Measurements from ENCODE around the gene DMRTA2. TPM values are rescaled to one million over a fixed set of nuclear protein-coding genes. Genes with fewer than 3 reads are reported as not detected.

Gene DMRTA2
- total RNA-seq, 1 donor from 2014 or later: 7.4 TPM

GRCh38 chr1:50418600-50419109 lies 4.6 kb downstream of the DMRTA2 start:
- H3K4me3 ChIP-seq (ENCODE audit: low read depth, low read length): no peak overlapping the region
- no peaks in the 10 kb centered on the region for H3K36me3 ChIP-seq (ENCODE audit: control insufficient read depth, insufficient read depth, low read length)
- peaks cover 43% of the 10 kb centered on the region for H3K27me3 ChIP-seq (ENCODE audit: control insufficient read depth, insufficient read depth, low read length)
- DNase-seq (ENCODE audit: low read depth): no peak
- FAIRE-seq: no peak
- TF ChIP-seq CTCF (IDR thresholded peaks at IDR 0.05; ENCODE audit: insufficient read depth, low read length, severe bottlenecking): no peak

GRCh38 chr1:50417946-50418599 lies 5.2 kb downstream of the DMRTA2 start:
- H3K4me3 ChIP-seq (ENCODE audit: low read depth, low read length): no peak overlapping the region
- FAIRE-seq: no peak

GRCh38 chr1:50417507-50417906 lies 5.7 kb downstream of the DMRTA2 start:
- FAIRE-seq (no peak), DNase-seq (ENCODE audit: low read depth) (no peak)
- H3K36me3 ChIP-seq (ENCODE audit: control insufficient read depth, insufficient read depth, low read length): no peaks in the 10 kb centered on the region
- TF ChIP-seq CTCF (IDR thresholded peaks at IDR 0.05; ENCODE audit: insufficient read depth, low read length, severe bottlenecking): no peak
- no peak overlapping the region for H3K4me3 ChIP-seq (ENCODE audit: low read depth, low read length)
- H3K27me3 ChIP-seq (ENCODE audit: control insufficient read depth, insufficient read depth, low read length): peaks cover 36% of the 10 kb centered on the region

More at GRCh38 chr1:50417946-50418599, 5.2 kb downstream of the DMRTA2 start:
- no peak for DNase-seq (ENCODE audit: low read depth)
- Histone ChIP-seq H3K27me3 (ENCODE audit: control insufficient read depth, insufficient read depth, low read length) (peaks cover 41% of the 10 kb centered on the region), H3K36me3 (ENCODE audit: control insufficient read depth, insufficient read depth, low read length) (no peaks in the 10 kb centered on the region)
- no peak for TF ChIP-seq CTCF (IDR thresholded peaks at IDR 0.05; ENCODE audit: insufficient read depth, low read length, severe bottlenecking)

- H3K4me3 ChIP-seq (ENCODE audit: low read depth, low read length): no peak overlapping the region
- DNase-seq (ENCODE audit: low read depth) (no peak), FAIRE-seq (no peak)
- peaks cover 34% of the 10 kb centered on the region for H3K27me3 ChIP-seq (ENCODE audit: control insufficient read depth, insufficient read depth, low read length)
- H3K36me3 ChIP-seq (ENCODE audit: control insufficient read depth, insufficient read depth, low read length): no peaks in the 10 kb centered on the region
- no peak for TF ChIP-seq CTCF (IDR thresholded peaks at IDR 0.05; ENCODE audit: insufficient read depth, low read length, severe bottlenecking)
These were observed 6.4 kb downstream of the DMRTA2 start for GRCh38 chr1:50416553-50417453.

GRCh38 chr1:50416150-50416527 lies 7.1 kb downstream of the DMRTA2 start:
- TF ChIP-seq CTCF (IDR thresholded peaks at IDR 0.05; ENCODE audit: insufficient read depth, low read length, severe bottlenecking): no peak
- DNase-seq (ENCODE audit: low read depth): no peak
- Histone ChIP-seq H3K36me3 (ENCODE audit: control insufficient read depth, insufficient read depth, low read length) (no peaks in the 10 kb centered on the region), H3K4me3 (ENCODE audit: low read depth, low read length) (no peak overlapping the region), H3K27me3 (ENCODE audit: control insufficient read depth, insufficient read depth, low read length) (peaks cover 34% of the 10 kb centered on the region)
- no peak for FAIRE-seq
